ENCODE measurements around the gene ATP6V1G1.
"Not testable (repeated sequence)": the region's sequence is repeated elsewhere in the genome, so short reads cannot be mapped to it uniquely, and the experiment has no call there.

ATP6V1G1 gene

GRCh38 chr9:114587345-114588202 is at the start of gene ATP6V1G1:
Gene ATP6V1G1 (plus strand): TSS chr9:114587769. CDS start chr9:114587839, 70 bp downstream.
- peak; percentile 67 for DNase-seq

- DNase-seq = no peak
These were observed 49.3 kb upstream of the ATP6V1G1 start for GRCh38 chr9:114538241-114538640.

GRCh38 chr9:114539701-114540380 is 47.7 kb upstream of the ATP6V1G1 start:
- DNase-seq = no peak

DNA sequence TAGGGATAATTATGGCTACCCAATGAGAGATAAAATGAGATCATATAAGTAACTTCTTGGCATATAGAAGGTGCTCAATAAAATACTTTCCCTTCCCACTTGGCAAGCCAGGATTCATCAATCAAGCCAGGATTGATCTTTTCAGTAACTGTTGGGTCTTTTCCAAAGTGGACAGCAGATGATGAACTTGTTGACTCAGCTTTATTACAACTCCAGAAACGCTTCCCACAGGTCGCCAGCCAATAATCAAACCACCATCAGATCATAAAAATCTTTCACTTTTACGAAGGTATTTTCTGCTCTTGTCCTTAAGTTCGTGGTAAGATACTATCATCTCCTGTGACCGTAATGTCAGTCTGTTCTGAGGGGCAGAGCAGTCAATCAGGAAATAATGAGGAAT is 42.5 kb upstream of the ATP6V1G1 start:
- DNase-seq = no peak

GRCh38 chr9:114546851-114547250 is 40.7 kb upstream of the ATP6V1G1 start:
- no peak for DNase-seq

- no peak for DNase-seq
These were observed 37.8 kb upstream of the ATP6V1G1 start for GRCh38 chr9:114549697-114550330.

DNA sequence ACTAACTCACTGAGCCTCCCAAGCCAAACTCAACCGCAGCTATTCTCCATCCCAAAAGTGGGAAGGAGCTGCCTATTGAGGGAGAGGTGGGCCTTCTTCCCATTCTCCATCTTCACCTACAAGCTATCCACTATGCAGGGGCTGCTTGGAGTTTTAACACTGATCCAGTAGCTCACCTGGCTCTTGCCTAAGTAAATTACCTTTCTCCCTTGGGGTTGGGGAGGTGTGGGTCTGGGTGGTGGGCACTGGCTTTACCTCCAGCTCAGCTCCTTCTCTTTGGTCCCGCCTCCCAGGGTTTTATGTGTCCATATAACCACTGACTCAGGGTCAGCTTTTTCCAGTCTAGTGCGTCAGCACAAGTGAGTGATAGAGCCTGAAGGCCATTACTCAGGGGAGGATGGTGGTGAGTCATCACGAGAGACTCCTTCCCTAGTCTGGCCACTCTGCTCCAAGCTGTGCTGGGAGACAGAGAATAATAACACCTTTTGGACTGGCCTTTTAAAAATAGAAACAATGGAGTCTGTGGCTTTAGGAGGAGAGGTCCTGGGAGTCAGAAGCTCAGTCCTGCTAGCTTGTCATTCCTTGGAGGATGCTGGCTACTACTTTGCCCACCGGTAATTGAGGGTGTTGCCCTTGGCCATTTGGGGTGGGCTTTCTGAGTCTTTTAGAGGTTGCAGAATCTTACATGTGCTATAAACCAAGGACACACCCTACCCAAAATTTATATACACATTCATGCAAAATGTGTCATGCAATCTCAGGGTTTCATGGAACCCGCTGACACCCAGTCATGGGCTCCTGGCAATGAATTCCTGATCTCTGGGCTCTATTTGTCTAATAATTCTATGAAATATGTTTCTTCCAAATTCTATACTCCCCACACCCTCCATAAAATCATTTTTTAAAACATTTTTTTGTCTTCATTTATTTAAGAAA is 35.6 kb upstream of the ATP6V1G1 start:
- no peak for DNase-seq

DNA sequence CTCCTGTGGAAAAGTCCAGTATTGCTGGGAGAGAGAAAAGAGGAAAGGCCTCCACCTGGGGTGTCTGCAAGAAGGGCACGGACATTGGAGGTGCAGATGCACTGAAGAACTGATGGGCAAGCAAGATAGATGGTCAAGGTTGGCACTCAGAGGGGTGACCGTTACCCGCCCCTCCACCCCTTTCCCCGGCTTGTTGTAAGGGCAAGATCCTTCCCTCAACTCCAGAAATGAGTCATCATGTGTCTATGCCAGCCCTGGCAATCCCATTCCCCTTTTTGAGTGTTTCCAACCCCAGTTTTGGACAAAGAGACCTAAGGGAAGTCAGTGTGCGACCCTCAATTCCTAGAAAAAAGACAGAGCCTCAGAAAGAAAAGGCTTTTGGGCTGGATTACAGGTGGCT is 34.9 kb upstream of the ATP6V1G1 start:
- no peak for DNase-seq

DNA sequence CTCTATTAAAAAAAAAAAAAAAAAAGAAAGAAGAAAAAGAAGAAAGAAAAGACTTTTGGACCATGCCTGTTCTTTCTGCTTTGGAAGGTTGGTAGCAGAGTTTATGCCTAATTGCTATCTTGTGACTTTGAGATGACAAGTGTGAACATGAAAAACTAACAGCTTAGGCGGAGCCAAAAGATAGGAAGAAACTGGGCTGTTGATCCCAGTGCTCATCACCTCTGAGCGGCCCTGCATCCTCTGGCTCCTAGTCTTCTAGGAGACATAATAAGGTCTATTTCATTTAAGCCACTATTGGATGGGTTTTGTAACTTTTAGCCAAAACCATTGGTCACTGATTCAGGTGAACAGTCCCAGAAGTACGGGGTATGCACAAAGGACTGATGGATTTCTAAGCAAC is 34.4 kb upstream of the ATP6V1G1 start:
- DNase-seq = no peak

- DNase-seq = no peak
These were observed 31.9 kb upstream of the ATP6V1G1 start for GRCh38 chr9:114555696-114556095.

- DNase-seq = no peak
These were observed 29.4 kb upstream of the ATP6V1G1 start for GRCh38 chr9:114558027-114558675.

DNA sequence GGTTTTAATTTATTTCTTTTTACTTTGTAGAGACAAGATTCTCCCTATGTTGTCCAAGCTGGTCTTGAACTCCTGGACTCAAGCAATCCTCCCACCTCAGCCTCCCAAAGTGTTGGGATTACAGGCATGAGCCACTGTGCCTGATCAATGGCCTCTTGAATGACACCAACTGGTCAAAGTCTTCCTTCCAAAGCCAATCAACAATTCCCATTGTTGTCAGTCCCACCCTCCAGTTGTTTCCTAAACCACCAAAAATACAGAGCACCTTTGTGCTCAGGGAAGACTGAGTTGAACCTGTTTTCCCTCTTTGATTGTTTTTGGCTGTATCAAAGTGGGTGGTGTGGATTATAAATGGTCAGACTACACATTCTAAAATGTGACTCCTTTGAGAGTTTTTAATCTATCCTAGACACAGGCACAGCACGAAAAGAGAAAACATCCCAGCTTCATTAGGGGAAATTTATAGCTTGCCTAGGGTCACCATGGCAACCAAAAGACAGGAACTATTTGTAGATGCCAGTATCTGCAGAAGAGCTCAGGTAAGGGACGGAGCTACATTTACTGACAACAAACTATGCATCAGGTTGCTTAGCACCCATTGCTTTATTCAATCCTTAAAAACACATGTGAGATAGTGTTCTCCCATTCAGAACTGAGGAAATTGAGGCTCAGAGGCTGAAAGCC is 27.6 kb upstream of the ATP6V1G1 start:
- no peak for DNase-seq

- DNase-seq = no peak
These were observed 26.6 kb upstream of the ATP6V1G1 start for GRCh38 chr9:114560956-114561355.

GRCh38 chr9:114561771-114562170 is 25.8 kb upstream of the ATP6V1G1 start:
- no peak for DNase-seq

- no peak for DNase-seq
These were observed 22.4 kb upstream of the ATP6V1G1 start for GRCh38 chr9:114565204-114565603.

DNA sequence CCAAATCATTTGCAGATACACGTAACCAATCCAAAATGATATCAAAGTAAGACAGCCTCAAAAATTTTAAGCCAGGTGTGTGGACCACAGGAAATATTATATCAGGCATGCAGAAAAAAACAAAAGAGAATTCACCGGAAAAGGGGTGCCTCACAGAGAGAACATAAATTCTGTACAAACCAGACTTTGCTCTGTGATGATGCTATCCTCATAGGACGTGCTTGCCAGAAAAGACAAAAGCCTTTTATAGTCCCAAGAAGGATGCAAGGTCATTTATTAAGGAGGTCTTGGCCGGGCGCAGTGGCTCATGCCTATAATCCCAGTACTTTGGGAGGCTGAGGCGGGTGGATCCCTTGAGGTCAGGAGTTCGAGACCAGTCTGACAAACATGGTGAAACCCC is 16.8 kb upstream of the ATP6V1G1 start:
- no peak for DNase-seq

DNA sequence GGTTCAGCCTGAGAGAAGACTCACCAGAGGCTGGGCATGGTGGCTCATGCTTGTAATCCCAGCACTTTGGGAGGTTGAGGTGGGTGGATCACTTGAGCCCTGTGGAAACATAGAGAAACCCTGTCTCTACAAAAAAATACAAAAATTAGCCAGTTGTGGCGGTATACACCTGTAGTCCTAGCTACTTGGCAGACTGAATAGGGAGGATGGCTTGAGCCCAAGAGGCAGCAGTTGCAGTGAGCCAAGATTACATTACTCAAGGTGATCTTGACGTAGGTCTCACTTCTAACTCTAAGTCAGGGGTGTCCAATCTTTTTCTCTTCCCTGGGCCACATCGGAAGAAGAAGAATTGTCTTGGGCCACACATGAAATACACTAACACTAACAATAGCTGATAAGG is 16.2 kb upstream of the ATP6V1G1 start:
- no peak for DNase-seq

GRCh38 chr9:114572199-114572598 is 15.4 kb upstream of the ATP6V1G1 start:
- DNase-seq = no peak

DNA sequence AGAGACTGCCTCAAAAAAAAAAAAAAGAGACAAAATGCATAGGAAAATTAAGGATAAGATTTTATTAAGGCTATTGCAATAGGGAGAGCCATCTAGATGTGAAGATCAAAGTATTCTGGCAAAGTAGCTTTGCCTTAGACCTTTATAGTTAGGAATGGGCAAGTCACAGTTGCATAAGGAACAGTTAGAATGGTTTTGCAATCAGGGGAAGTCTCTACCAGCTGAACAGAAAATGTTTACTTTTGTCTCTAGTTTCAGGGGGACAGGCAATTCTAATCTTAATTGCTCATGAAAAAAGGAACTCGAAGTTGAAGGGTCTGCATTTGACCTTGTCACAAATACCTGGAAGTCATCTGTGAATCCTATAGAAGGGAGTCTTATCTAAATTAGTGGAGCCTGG is 13.1 kb upstream of the ATP6V1G1 start:
- no peak for DNase-seq

DNA sequence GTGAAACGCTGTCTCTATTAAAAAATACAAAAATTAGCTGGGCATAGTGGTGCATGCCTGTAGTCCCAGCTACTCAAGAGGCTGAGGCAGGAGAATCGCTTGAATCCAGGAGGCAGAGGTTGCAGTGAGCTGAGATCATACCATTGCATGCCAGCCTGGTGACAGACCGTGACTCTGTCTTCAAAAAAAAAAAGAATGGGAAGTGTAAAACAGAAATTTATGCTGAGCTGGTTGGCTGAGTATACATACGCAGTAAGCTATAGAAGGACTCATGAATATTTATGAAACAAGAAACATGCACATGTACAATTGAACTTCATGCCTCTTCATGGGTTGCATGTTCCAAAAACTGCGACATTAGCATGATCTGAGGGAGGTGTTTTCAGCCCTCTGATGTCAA is 10.8 kb upstream of the ATP6V1G1 start:
- not testable (repeated sequence) for DNase-seq

DNA sequence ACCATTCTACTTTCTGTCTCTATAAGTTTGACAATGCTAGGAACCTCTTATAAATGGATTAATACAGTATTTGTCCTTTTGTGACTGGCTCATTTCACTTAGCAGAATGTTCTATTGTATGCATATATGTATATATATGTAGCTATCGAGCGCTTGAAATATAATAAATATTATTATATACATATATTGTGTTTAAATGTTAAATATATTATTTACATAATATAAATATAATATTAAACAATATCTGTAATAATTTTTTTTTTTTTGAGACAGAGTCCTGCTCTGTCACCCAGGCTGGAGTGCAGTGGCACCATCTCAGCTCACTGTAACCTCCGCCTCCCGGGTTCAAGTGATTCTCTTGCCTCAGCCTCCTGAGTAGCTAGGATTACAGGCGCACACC is 9.4 kb upstream of the ATP6V1G1 start:
- DNase-seq = not testable (repeated sequence)
